C4-2B (cell line): ENCODE data around the gene NRIP1.
"Not testable (repeated sequence)": the region's sequence is repeated elsewhere in the genome, so short reads cannot be mapped to it uniquely, and the experiment has no call there.

Source experiments
- CTCF ChIP-seq: fragments of 450-650 bp; conservative IDR thresholded peaks from 2 replicates; pipeline ENCODE4 v1.5.1; 2017; ENCODE audit warnings: mild to moderate bottlenecking
- ZFX ChIP-seq: fragments of 450-650 bp; IDR thresholded peaks from 2 replicates; pipeline ENCODE4 v1.6.1; 2017

- not testable (repeated sequence) for TF ChIP-seq CTCF, ZFX
Observed at GRCh38 chr21:15030861-15031260, 33.9 kb downstream of the NRIP1 start.
